HCT116 (cell line): ENCODE measurements around the gene GJB4. TPM values are rescaled to one million over a fixed set of nuclear protein-coding genes. Genes with fewer than 3 reads are reported as not detected.
A peak's percentile ranks its signal among the peaks of the same experiment; 100 is the strongest.

ENCODE experiments used
- ATAC-seq: fragments of 200-7000 bp; cut with Tn5 transposase; 2 replicates; pipeline ENCODE4 v1.9.1; 2020; ENCODE audit warnings: mild to moderate bottlenecking, moderate library complexity
- BruUV-seq: library from RNA; stranded (reverse); fragments of 400-500 nt; replicated peaks from 2 replicates; lab custom pipeline; 2021; lab: Mats Ljungman, UMichigan
- CTCF ChIA-PET: fragments of 300-600 bp; sonication (Branson Sonifier 250); formaldehyde crosslinking; loops from one replicate; lab custom pipeline; 2021; ENCODE audit warnings: antibody characterized with exemption; lab: Charles Lee
- POLR2A ChIA-PET: fragments of 300-600, 350-600 bp; sonication (Branson Sonifier 250); formaldehyde crosslinking; loops from one replicate; lab custom pipeline; 2021; ENCODE audit warnings: antibody characterized with exemption; lab: Charles Lee
- RAD21 ChIA-PET, 2 experiments: fragments of 300-600 bp; sonication (Branson Sonifier 250); formaldehyde crosslinking; loops; one replicate each; lab custom pipeline; 2023; ENCODE audit warnings: low total read pairs in 2 of 2; ENCODE audit not compliant: uncharacterized antibody in 2 of 2, unreplicated experiment in 2 of 2, low non-redundant PET in 1 of 2; lab: Charles Lee
- DNase-seq: peaks from one replicate; pipeline ENCODE4 v3.0.0-alpha.2; 2010; ENCODE audit warnings: low read depth, low spot score
- H2AFZ ChIP-seq: fragments of 200-600 bp; shearing (Covaris generic), sonication (generic); 2 replicates; pipeline ENCODE4 v1.6.1; 2017; ENCODE audit warnings: low read depth, mixed run types, mixed read lengths, antibody characterized with exemption, low read length; ENCODE audit not compliant: poor library complexity, severe bottlenecking
- H3K27ac ChIP-seq: 2 replicates; pipeline ENCODE4 v1.5.1; 2012; ENCODE audit warnings: low read depth, low read length
- H3K27me3 ChIP-seq: fragments of 200-600 bp; sonication (generic); 2 replicates; pipeline ENCODE4 v1.6.1; 2016; ENCODE audit warnings: mixed run types, low read length, mixed read lengths; ENCODE audit not compliant: insufficient read depth
- H3K36me3 ChIP-seq, 2 experiments: fragments of 200-500 bp in 1 of 2; fragments of 200-600 bp in 1 of 2; sonication (Bioruptor generic) in 1 of 2; sonication (generic) in 1 of 2; 2 replicates each; pipeline versions ENCODE4 v1.5.1 to v1.6.1; 2014 to 2016; ENCODE audit warnings: low read length in 2 of 2, inconsistent platforms in 1 of 2, mixed read lengths in 1 of 2, mixed run types in 1 of 2; ENCODE audit not compliant: insufficient read depth in 2 of 2, control insufficient read depth in 1 of 2
- H3K4me1 ChIP-seq, 2 experiments: fragments of 200-600 bp in 1 of 2; sonication (generic) in 1 of 2; 2 replicates each; pipeline versions ENCODE4 v1.5.1 to v1.6.1; 2012 to 2017; ENCODE audit warnings: low read length in 2 of 2, inconsistent platforms in 1 of 2, mild to moderate bottlenecking in 1 of 2, mixed read lengths in 1 of 2, mixed run types in 1 of 2, moderate library complexity in 1 of 2; ENCODE audit not compliant: insufficient read depth in 2 of 2, control insufficient read depth in 1 of 2
- H3K4me2 ChIP-seq: fragments of 200-600 bp; sonication (generic); 2 replicates; pipeline ENCODE4 v1.6.1; 2017; ENCODE audit warnings: mixed run types, low read length, mixed read lengths
- H3K4me3 ChIP-seq, 2 experiments: fragments of 200-600 bp in 1 of 2; sonication (generic) in 1 of 2; replicated peaks in 1 of 2; 2 replicates each; pipeline ENCODE4 v1.5.1; 2011 to 2016; ENCODE audit warnings: low read length in 2 of 2, control low read depth in 1 of 2, low read depth in 1 of 2, mild to moderate bottlenecking in 1 of 2, mixed read lengths in 1 of 2, mixed run types in 1 of 2
- H3K79me2 ChIP-seq: fragments of 200-600 bp; sonication (generic); 2 replicates; pipeline ENCODE4 v1.6.1; 2017; ENCODE audit warnings: mild to moderate bottlenecking, mixed run types, low read length, moderate library complexity, mixed read lengths; ENCODE audit not compliant: insufficient read depth
- H3K9ac ChIP-seq: fragments of 200-600 bp; sonication (generic); 2 replicates; pipeline ENCODE4 v1.6.1; 2016; ENCODE audit warnings: low read length, mixed read lengths
- H3K9me2 ChIP-seq: fragments of 200-600 bp; sonication (generic), shearing (Covaris generic); 2 replicates; pipeline ENCODE4 v1.6.1; 2017; ENCODE audit warnings: mixed run types, mild to moderate bottlenecking, moderate library complexity; ENCODE audit not compliant: insufficient read depth
- H3K9me3 ChIP-seq, 2 experiments: fragments of 200-500 bp in 1 of 2; fragments of 200-600 bp in 1 of 2; sonication (Bioruptor generic) in 1 of 2; sonication (generic) in 1 of 2; 2 replicates each; pipeline ENCODE4 v1.6.1; 2014 to 2017; ENCODE audit warnings: low read length in 2 of 2, mixed read lengths in 2 of 2, inconsistent platforms in 1 of 2, low read depth in 1 of 2, mild to moderate bottlenecking in 1 of 2, mixed run types in 1 of 2, moderate library complexity in 1 of 2; ENCODE audit not compliant: control insufficient read depth in 1 of 2, insufficient read depth in 1 of 2
- H4K20me1 ChIP-seq: fragments of 200-600 bp; sonication (generic), shearing (Covaris generic); 2 replicates; pipeline ENCODE4 v1.6.1; 2017; ENCODE audit warnings: mixed run types, mild to moderate bottlenecking, moderate library complexity; ENCODE audit not compliant: insufficient read depth
- ATF3 ChIP-seq: IDR thresholded peaks from 2 replicates; pipeline ENCODE4 v1.6.1; 2012
- CBX3 ChIP-seq: IDR thresholded peaks from 2 replicates; pipeline ENCODE4 v1.6.1; 2012; ENCODE audit warnings: low read depth
- CTCF ChIP-seq, 3 experiments: fragments of 200-600 bp in 1 of 3; sonication (generic) in 1 of 3; IDR thresholded peaks in 2 of 3; conservative IDR thresholded peaks in 1 of 3; 2 replicates each; pipeline ENCODE4 v1.5.1; 2012 to 2017; ENCODE audit warnings: low read depth in 2 of 3, low read length in 2 of 3, antibody characterized with exemption in 1 of 3, borderline replicate concordance in 1 of 3, control low read depth in 1 of 3, mild to moderate bottlenecking in 1 of 3, mixed read lengths in 1 of 3, mixed run types in 1 of 3, moderate library complexity in 1 of 3; ENCODE audit not compliant: insufficient read depth in 1 of 3
- EGR1 ChIP-seq: IDR thresholded peaks from 2 replicates; pipeline ENCODE4 v1.6.1; 2012; ENCODE audit warnings: low read depth
- EZH2 ChIP-seq: fragments of 200-600 bp; sonication (generic); IDR thresholded peaks from 2 replicates; pipeline ENCODE4 v1.6.1; 2017; ENCODE audit warnings: antibody characterized with exemption, mixed run types
- REST ChIP-seq: IDR thresholded peaks from 2 replicates; pipeline ENCODE4 v1.6.1; 2012; ENCODE audit warnings: low read depth
- SP1 ChIP-seq: IDR thresholded peaks from 2 replicates; pipeline ENCODE4 v1.6.1; 2012; ENCODE audit warnings: low read depth
- ZFX ChIP-seq: fragments of 450-650 bp; IDR thresholded peaks from 2 replicates; pipeline ENCODE4 v1.6.1; 2017
- intact Hi-C: fragments of 100-400 bp; cut with micrococcal nuclease; formaldehyde crosslinking; loops from 2 replicates; pipeline ENCODE4 v1.10.0; 2022
- total RNA-seq: library from RNA; stranded (reverse); gene quantifications from one replicate; pipeline ENCODE4 v1.2.1, GENCODE V29; 2021; ENCODE audit not compliant: unreplicated experiment

GJB4 gene
- total RNA-seq, 1 experiment from 2014 or later = 2.0 TPM

GRCh38 chr1:34779526-34779925, 20.0 kb downstream of the GJB4 start (continued):
- TF ChIP-seq REST (no peak), ZFX (0 out of 2 replicates have a peak, but pooled peaks have one; percentile 46), CBX3 (no peak)

GRCh38 chr1:34779962-34780361, 20.4 kb downstream of the GJB4 start:
- Histone ChIP-seq H4K20me1 (no peaks in the 10 kb centered on the region), H3K9me2 (no peaks in the 10 kb centered on the region), H3K27me3 (no peaks in the 10 kb centered on the region), H3K4me2 (peak overlapping the region; percentile 86), H2AFZ (no peak overlapping the region), H3K79me2 (peaks cover 44% of the 10 kb centered on the region), H3K9ac (peak overlapping the region; percentile 83), H3K36me3 (peaks cover 3 to 7% of the 10 kb centered on the region in 2 experiments; a peak in 1 of 4 replicates), H3K27ac (peak overlapping the region; percentile 98), H3K4me3 (0 out of 4 replicates have a peak overlapping the region, but pooled peaks of 1 of the 2 experiments have one; percentile 84), H3K9me3 (no peaks in the 10 kb centered on the region), H3K4me1 (peaks cover 39 to 57% of the 10 kb centered on the region in 2 experiments)
- intact Hi-C loops = loop anchor here (2.0 kb wide), 1 partner anchor 17 kb away; no protein-coding TSS in a partner anchor
- DNase-seq (no peak), ATAC-seq (no peak)
- RAD21 ChIA-PET = interaction anchor here in 1 of 2 experiments (0.9 kb wide), 1 partner anchor 37 kb away, joined by 3 read pairs; no protein-coding TSS in a partner anchor
- CTCF ChIA-PET = interaction anchor here (1.2 kb wide), 1 partner anchor 73 kb away, joined by 4 read pairs; no protein-coding TSS in a partner anchor
- no TSS peak for BruUV-seq
- no peak for TF ChIP-seq CTCF (IDR thresholded peaks at IDR 0.05 in 2 of 3, conservative IDR thresholded peaks at IDR 0.05 in 1 of 3; ENCODE audit: borderline replicate concordance in 1 of 3, insufficient read depth in 1 of 3, low read depth in 2 of 3, low read length in 2 of 3)
- TF ChIP-seq EGR1 = no peak
- TF ChIP-seq ATF3 = no peak
- TF ChIP-seq SP1 = no peak
- TF ChIP-seq EZH2 = no peak
- POLR2A ChIA-PET = interaction anchor here (1.0 to 1.5 kb wide), 4 partner anchors 15 to 80 kb away, joined by 4 to 5 read pairs (median 4); partner anchors contain the start of genes GJB4, GJB5 and SMIM12
